BJ (cell line): ENCODE results near the gene LTF. TPM values are rescaled to one million over a fixed set of nuclear protein-coding genes. Genes with fewer than 3 reads are reported as not detected.

Source experiments
- CTCF ChIA-PET: fragments of 350-600 bp; formaldehyde crosslinking; extraction: SDS; loops from one replicate; lab custom pipeline; 2021; ENCODE audit warnings: antibody characterized with exemption, inconsistent platforms; lab: Yijun Ruan, JAX
- POLR2A ChIA-PET: fragments of 300-600 bp; sonication (Branson Sonifier 250); formaldehyde crosslinking; extraction: SDS; loops from one replicate; lab custom pipeline; 2021; ENCODE audit warnings: antibody characterized with exemption; lab: Charles Lee
- DNase-seq: peaks from one replicate; pipeline ENCODE4 v3.0.0-alpha.2; 2011; ENCODE audit warnings: low read depth
- H3K27me3 ChIP-seq: 2 replicates; pipeline ENCODE4 v1.6.0; 2011; ENCODE audit warnings: low read length; ENCODE audit not compliant: control insufficient read depth, insufficient read depth
- H3K36me3 ChIP-seq: 2 replicates; pipeline ENCODE4 v1.5.1; 2011; ENCODE audit warnings: low read length; ENCODE audit not compliant: control insufficient read depth, insufficient read depth
- H3K4me3 ChIP-seq: 2 replicates; pipeline ENCODE4 v1.5.1; 2011; ENCODE audit warnings: low read depth, mild to moderate bottlenecking, control low read depth, low read length
- polyA plus RNA-seq: library from polyadenylated mRNA; depleted of rRNA; stranded (reverse); fragments of >200 nt; gene quantifications from 2 replicates; pipeline ENCODE4 v1.2.3, GENCODE V29; 2011
- TF ChIP-seq, protein P1 (sequence below): IDR thresholded peaks from 2 replicates; pipeline ENCODE4 v1.5.1; 2011; ENCODE audit warnings: low read depth, mild to moderate bottlenecking, control low read depth, inconsistent platforms, low read length, moderate library complexity; ENCODE audit not compliant: insufficient read depth

Gene LTF
- polyA plus RNA-seq, 1 experiment = not detected

GRCh38 chr3:46414739-46415138, 50.0 kb downstream of the LTF start:
- DNase-seq = no peak
- Histone ChIP-seq H3K27me3 (no peaks in the 10 kb centered on the region; the same call in none of the 2 replicates), H3K4me3 (no peak overlapping the region), H3K36me3 (no peaks in the 10 kb centered on the region)
- ChIA-PET CTCF (interaction anchor here (0.6 to 1.1 kb wide), 2 partner anchors 13 to 574 kb away, joined by 3 to 5 read pairs; no protein-coding TSS in a partner anchor), POLR2A (no interaction called here)
- TF ChIP-seq, protein P1, sequence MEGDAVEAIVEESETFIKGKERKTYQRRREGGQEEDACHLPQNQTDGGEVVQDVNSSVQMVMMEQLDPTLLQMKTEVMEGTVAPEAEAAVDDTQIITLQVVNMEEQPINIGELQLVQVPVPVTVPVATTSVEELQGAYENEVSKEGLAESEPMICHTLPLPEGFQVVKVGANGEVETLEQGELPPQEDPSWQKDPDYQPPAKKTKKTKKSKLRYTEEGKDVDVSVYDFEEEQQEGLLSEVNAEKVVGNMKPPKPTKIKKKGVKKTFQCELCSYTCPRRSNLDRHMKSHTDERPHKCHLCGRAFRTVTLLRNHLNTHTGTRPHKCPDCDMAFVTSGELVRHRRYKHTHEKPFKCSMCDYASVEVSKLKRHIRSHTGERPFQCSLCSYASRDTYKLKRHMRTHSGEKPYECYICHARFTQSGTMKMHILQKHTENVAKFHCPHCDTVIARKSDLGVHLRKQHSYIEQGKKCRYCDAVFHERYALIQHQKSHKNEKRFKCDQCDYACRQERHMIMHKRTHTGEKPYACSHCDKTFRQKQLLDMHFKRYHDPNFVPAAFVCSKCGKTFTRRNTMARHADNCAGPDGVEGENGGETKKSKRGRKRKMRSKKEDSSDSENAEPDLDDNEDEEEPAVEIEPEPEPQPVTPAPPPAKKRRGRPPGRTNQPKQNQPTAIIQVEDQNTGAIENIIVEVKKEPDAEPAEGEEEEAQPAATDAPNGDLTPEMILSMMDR = no peak

- no peaks in the 10 kb centered on the region for H3K36me3 ChIP-seq
- no peak for DNase-seq
- POLR2A ChIA-PET = no interaction called here
- H3K4me3 ChIP-seq = no peak overlapping the region
- TF ChIP-seq, protein P1 = no peak
- CTCF ChIA-PET = no interaction called here
- no peaks in the 10 kb centered on the region; the same call in none of the 2 replicates for H3K27me3 ChIP-seq
Observed at GRCh38 chr3:46413951-46414350, 50.8 kb downstream of the LTF start.

GRCh38 chr3:46412786-46413298, 51.9 kb downstream of the LTF start:
- TF ChIP-seq, protein P1 = no peak
- H3K36me3 ChIP-seq = no peaks in the 10 kb centered on the region
- no peaks in the 10 kb centered on the region; the same call in none of the 2 replicates for H3K27me3 ChIP-seq
- POLR2A ChIA-PET = no interaction called here
- DNase-seq = no peak
- H3K4me3 ChIP-seq = no peak overlapping the region
- CTCF ChIA-PET = interaction anchor here (0.7 kb wide), 1 partner anchor 480 kb away, joined by 3 read pairs; no protein-coding TSS in a partner anchor

GRCh38 chr3:46411271-46411670, 53.4 kb downstream of the LTF start:
- TF ChIP-seq, protein P1 = no peak
- Histone ChIP-seq H3K27me3 (no peaks in the 10 kb centered on the region; the same call in none of the 2 replicates), H3K4me3 (no peak overlapping the region), H3K36me3 (no peaks in the 10 kb centered on the region)
- DNase-seq = no peak
- ChIA-PET POLR2A (no interaction called here), CTCF (no interaction called here)

- DNase-seq = no peak
- no peak overlapping the region for H3K4me3 ChIP-seq
- no peaks in the 10 kb centered on the region for H3K36me3 ChIP-seq
- ChIA-PET CTCF (no interaction called here), POLR2A (no interaction called here)
- H3K27me3 ChIP-seq = no peaks in the 10 kb centered on the region
- TF ChIP-seq, protein P1 = no peak
Observed at GRCh38 chr3:46410669-46411068, 54.0 kb downstream of the LTF start.
